HG02884 (cell line): ENCODE results near the gene P2RY14.

Experiments
- ATAC-seq: cut with Tn5 transposase; IDR thresholded peaks from one replicate; pipeline ENCODE4 v1.9.1; 2021; ENCODE audit warnings: mild to moderate bottlenecking, moderate library complexity; ENCODE audit not compliant: unreplicated experiment

Gene P2RY14

GRCh38 chr3:151278230-151278629 lies at the start of gene P2RY14:
P2RY14 (minus strand) TSS chr3:151278542; CDS start chr3:151214316, 64,226 bp downstream.
- no peak for ATAC-seq

- no peak for ATAC-seq
Measured at GRCh38 chr3:151327571-151328198, 49.3 kb upstream of the P2RY14 start.

GRCh38 chr3:151322511-151322910 lies 44.2 kb upstream of the P2RY14 start:
- ATAC-seq, result no peak

- no peak for ATAC-seq
Measured at GRCh38 chr3:151321526-151321925, 43.2 kb upstream of the P2RY14 start.

GRCh38 chr3:151320131-151320530 lies 41.8 kb upstream of the P2RY14 start:
- no peak for ATAC-seq

- no peak for ATAC-seq
Measured at GRCh38 chr3:151319628-151320027, 41.3 kb upstream of the P2RY14 start.

- ATAC-seq, result no peak
Measured at GRCh38 chr3:151318991-151319390, 40.6 kb upstream of the P2RY14 start.

GRCh38 chr3:151318313-151318712 lies 40.0 kb upstream of the P2RY14 start:
- ATAC-seq, result no peak

GRCh38 chr3:151316267-151316991 lies 38.1 kb upstream of the P2RY14 start, which contains the start of gene GPR87:
GPR87 (minus strand) TSS chr3:151316820; CDS start chr3:151300100, 16,720 bp downstream.
- no peak for ATAC-seq

- no peak for ATAC-seq
Measured at GRCh38 chr3:151315846-151316245, 37.5 kb upstream of the P2RY14 start.

- ATAC-seq, result no peak
Measured at GRCh38 chr3:151315136-151315535, 36.8 kb upstream of the P2RY14 start.

- no peak for ATAC-seq
Measured at GRCh38 chr3:151314593-151314992, 36.3 kb upstream of the P2RY14 start.

GRCh38 chr3:151314137-151314536 lies 35.8 kb upstream of the P2RY14 start:
- ATAC-seq, result no peak

GRCh38 chr3:151312972-151313371 lies 34.6 kb upstream of the P2RY14 start:
- no peak for ATAC-seq

- ATAC-seq, result no peak
Measured at GRCh38 chr3:151309566-151309965, 31.2 kb upstream of the P2RY14 start.

- ATAC-seq, result no peak
Measured at GRCh38 chr3:151307583-151308488, 29.5 kb upstream of the P2RY14 start.

GRCh38 chr3:151307131-151307530 lies 28.8 kb upstream of the P2RY14 start:
- ATAC-seq, result no peak

GRCh38 chr3:151306168-151306810 lies 27.9 kb upstream of the P2RY14 start:
- ATAC-seq, result no peak

GRCh38 chr3:151305775-151306151 lies 27.4 kb upstream of the P2RY14 start:
- ATAC-seq, result no peak

- ATAC-seq, result no peak
Measured at GRCh38 chr3:151305060-151305774, 26.9 kb upstream of the P2RY14 start.
